NCI-H2107 (cell line): ENCODE measurements around the gene ARHGAP29.

Source experiments
- DNase-seq: peaks from one replicate; lab custom pipeline; 2025; lab: John Stamatoyannopoulos, UW

The ARHGAP29 gene

DNA sequence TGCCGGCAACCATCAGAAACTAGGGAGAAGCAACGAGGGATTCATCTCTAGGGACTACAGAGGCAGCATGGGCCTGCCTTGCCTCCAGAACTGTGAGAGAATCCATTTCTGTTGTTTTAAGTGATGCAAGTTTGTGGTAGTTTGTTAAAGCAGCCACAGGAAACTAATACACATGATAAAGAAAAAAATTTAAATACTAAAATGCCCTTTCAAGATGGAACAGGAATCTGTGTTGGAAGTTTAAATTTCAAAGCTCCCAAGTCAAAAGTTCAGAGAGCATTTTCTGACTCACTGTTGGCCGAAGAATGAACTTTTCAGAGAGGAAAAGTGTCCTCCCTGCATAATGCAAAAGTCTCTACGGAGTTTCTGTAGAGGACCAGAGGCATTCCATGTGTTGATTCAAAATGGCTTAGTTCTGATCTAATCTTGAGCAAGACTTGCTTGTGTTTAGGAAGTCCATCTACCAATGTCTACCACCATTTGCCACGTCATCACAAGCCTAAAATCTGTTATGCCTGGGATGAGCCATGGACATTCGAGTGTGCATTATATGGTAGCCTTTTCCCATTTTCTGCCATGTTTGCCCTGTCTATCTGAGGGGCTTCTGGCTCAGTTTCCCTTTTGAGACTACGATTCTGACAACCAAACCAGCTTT is 22.4 kb upstream of the ARHGAP29 start:
- no peak for DNase-seq

DNA sequence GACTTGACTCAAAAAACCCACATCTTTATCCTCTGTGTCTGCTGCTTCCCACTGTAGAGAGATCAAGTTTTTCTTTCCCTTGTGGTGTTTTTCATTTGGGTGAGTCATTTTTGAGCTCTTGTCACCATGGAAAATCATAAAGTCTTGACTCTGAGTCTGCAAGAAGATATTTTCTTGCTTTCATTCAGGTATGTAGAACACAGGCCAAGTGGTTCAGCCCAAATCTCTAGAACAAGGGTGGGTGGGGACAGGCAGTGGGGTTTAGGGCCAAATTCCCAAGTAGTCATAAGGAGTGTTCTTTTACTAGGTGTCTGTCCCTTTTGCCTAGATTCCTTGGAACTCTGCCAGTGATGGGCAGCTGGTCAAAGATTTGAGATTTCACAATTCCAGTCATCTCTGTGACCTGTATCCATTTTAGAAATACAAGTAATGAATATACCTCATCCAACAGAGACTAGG is 21.5 kb upstream of the ARHGAP29 start:
- DNase-seq: no peak

DNA sequence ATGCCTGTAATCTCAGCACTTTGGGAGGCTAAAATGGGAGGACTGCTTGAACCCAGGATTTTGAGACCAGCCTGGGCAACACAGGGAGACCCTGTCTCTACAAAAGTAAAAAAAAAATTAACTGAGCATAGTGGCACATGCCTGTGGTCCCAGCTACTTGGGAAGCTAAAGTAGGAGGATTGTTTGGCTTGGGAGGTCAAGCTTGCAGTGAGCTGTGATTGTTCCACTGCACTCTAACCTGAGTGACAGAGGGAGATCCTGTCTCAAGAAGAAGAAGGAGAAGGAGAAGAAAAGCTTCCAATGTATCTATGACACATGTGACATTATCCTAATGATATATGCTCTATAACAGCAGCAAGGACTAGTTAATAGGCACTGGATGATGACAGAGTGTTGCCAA is 20.1 kb upstream of the ARHGAP29 start:
- DNase-seq: no peak

DNA sequence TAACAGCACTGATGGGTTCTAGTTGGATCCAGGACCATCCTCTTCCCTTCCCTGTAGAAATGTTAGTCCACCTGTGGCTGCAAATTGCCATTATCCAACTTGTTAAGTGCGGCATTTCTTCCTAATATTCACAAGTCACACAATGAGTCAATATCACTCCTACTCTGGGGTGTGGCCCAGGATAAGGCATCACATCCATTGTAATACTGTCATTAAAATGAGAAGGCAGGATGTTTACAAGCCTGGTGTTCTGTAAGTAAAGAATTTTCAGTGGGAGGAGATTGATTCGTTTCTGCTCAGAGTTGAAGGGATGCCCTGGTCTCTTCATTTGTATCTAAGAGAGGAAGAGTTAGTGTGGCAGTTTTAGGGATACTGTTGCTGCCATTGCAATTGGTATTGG is 18.1 kb upstream of the ARHGAP29 start:
- DNase-seq: no peak

DNA sequence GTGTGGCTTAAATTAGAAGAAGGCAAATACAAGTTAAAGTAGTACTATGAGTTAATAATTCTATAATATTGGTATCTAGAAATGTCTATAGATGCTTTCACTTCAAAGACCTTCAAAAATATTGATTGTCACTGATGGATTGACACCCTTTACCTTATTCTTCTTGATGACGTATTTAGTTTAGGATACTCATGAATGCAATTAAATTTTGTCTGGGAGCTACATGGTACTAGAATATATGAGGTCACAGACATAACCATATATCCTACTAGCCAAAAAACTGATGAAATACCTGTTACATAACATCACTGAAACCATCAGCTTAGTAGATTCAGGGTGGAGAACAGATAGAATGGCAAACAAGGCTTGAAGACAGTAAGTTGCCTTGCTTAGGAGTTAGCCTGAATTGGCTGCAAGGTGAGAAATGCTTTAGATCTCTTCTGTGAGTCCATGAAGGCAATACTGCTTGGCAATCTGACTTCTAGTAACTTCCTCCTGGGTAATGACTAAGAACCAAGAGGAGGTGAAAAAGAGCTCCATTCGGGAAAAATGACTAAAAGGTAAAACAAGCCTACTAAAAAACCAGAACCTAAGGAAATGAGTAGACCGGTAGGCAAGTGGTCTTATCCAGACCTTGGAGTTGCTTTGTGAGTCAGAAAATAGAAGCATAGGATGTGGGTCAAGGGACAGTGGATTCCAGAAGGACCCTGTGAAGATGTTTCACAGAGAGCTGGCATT is 16.9 kb upstream of the ARHGAP29 start:
- DNase-seq: no peak

DNA sequence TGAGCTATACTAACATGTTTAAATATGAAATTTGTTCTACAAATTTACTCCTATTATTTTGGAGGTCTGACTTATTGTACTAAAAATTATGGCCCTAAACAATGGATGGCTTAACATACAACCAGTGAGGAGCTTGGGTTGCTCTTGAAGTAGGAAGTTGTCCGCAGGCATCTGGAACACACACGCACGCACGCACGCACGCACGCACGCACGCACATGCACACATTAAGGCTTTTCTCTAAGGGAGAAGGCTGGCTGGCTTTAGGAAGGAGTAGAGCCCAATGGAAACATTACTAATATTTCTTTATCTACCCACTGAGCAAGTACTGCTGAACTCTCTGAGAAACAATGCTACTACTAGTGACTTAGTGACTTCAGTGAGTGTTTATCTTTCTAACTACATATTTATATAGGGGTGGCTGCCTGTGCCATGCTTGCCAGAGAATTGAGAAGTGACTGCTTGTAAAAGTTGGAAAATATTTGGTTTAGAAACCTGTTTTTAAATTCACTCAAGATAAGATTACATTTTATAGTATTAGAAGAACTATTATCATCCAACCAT is 16.2 kb upstream of the ARHGAP29 start:
- DNase-seq: no peak

DNA sequence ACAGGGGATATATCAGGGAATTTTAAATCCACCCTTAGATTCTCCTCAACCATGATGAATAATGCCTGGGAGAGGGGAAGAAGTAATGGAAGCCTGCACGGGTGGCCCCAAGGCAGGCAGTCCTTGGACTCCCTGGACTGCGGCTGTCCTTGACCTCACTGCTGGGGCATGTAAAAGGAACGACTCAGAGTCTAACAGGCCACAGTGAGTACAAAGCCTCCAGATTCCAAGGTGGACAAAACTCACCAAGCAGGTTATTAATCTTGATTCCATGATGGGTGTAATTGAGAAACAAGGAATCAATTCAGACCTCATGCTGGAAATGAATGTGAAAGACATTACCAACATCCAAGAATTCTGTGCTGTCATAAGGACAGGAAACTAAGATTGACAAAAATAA is 13.0 kb upstream of the ARHGAP29 start:
- DNase-seq: no peak

DNA sequence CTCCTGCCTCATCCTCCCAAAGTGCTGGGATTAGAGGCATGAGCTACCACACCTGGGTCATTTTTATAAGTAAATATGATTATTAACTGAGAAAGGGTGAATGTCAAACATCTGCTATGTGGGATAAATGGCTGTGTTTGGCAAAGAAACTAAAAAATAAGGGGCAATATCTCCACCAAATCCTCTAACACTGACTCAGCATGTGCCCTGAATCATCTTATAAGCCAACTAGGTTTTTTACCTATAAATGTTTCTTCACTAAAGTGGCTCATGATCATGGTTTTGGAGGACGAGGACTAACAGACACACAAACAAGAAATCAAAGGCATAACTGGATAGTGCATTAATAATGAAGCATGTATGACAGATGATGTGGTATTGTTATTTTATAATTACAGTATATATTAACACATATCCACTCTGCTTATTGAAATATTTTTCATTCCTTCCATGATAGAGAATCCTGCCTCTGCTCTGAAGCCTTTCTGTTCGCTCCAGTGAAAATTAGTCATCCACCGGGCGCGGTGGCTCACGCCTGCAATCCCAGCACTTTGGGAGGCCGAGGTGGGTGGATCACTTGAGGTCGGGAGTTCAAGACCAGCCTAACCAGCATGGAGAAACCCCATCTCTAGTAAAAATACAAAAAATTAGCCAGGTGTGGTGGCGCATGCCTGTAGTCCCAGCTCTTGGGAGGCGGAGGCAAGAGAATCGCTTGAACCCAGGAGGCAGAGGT is 11.7 kb upstream of the ARHGAP29 start:
- no peak for DNase-seq

DNA sequence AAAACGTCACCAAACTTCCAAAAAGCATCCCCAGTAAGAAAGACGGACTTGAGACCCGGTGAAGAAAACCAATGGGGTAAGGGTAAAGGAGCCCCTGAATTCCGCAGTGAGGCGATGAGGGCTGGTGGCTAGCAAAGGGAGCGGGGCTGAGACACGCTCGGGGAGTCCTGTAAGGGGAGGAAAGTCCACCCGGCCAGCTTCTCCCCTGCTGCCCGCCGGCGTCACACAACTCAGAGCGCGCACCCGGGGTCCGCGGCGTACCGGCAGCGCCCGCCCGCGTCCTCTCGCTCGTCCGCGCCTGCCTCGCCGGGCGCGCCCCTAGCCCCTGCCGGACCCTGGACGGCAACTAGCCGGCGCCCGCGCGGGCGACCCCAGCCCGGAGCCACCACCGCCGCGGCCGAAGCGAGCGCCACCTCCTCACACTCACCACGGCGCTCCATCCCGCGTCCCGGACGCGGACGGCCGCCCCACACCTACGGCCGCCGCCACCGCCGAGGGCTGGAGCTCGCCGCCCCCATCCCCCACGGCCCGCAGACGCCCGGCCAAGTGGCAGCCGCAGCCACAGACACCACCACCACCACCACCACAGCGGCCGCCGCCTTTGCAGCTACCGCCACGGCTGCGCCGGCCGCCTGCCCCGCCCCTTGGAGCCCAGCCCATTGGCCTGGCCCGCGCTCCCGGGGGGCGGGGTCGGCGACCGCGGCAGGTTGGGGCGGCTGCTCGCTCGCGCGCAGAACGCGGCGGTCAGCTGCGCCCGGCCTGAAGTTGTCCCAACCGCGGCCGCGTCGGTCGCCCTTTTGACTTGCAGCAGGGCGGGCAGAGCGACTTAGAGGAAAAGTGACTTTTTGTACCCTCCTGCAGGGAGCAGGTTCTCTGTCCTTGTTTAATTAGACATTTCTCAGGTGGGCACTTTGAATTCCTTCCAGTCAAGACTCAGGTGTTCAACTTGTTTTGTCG is 10.0 kb upstream of the ARHGAP29 start:
- DNase-seq: no peak

DNA sequence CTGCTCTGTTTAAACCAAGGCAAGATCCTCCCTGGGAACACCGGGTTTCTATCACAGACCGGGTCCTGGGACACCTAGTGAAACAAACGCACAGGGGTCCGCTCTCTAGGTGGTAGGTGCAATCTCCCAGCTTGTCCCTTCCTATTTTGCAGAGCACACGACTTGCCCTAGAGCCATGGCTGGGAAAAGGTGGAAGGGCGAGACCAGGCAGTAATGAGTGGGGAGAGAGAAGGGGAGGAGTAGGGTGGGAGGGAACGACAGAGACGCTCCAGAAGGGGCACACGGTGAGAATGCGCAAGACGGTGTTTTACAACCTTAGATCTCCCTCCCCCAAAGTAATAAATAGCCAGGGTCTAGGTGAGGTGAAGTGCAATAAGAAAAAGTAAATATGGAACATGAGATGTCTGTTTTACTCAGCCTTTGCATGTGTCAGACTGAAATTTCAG is 9.3 kb upstream of the ARHGAP29 start:
- no peak for DNase-seq

DNA sequence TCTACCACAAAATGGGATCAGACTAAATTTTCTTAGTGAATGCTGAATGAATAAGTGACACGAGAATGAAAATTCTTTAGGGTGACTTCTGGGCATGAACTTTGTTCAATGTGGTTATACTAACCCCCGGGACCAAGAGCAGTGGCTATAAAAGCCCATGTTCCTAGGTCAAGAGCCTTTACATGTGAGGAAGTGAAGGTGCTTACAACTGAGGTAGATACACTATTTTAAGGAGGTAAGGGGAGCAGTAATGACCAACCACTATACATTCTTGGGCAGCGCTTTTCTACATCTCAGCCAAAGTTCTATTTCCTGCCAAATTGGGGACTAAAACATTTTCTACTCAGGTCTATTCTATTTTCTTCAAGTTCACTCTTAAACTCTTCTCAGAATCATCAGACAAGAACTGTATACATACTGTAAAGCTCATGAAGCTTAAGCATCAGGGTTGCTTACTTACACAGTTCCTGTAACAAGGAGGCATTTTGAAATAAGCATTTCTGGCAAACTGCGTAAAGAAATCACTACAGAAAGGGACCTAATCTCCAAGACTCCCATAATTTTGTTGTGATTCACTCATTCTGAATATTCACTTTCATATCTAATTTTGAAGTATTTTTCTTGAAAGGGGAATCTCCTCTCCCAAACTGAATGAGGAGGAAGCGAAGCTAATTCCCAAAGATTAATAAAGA is 8.5 kb upstream of the ARHGAP29 start:
- no peak for DNase-seq

DNA sequence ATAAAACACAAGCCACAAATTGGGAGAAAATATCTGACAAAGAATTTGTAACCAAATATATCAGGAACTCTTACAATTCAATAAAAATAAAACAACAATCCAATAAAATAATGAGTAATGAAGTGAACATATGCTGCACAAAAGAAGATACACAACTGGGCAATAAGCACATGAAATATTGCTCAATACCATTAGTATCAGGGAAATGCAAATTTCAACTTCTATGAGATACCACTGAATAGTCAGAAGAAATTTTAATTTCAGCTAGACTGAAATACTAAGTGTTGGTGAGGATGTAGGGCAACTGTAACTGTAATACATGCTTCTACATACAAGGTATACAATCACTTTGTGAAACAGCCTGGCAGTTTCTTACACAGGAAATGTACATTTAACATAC is 7.4 kb upstream of the ARHGAP29 start:
- DNase-seq: no peak

DNA sequence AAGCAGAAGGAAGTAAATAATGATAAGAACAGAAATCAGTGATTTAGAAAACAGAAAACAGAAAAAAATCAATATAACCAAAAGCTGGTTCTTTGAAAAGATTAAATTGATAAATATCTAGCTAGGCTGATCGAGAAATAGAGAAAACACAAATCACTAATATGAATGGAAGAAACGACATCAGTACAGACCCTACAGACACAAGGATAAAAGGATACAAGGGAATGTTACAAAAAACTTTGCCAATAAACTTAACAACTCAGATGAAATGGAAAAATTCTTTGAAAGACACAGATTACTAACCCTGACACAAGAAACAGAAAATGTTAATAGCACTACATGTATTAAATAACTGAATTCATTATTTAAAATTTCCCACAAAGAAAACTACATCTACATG is 6.3 kb upstream of the ARHGAP29 start:
- no peak for DNase-seq

DNA sequence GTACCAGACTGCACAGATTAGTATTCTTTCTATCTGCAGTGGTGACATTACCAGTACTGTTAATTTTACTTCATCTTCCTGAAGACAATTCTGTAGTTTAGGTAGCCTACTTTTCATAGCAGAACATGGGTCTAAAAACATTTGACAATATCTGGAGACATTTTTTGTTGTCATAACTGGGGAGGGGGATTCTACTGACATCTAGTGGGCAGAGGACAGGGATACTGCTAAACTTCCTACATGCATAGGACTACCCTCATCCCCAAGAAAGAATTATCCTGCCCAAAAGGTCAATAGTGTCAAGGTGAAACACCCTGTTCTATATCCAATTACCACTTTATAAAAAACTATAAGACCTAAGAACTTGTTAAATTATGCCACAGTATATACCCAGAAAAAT is 3.4 kb upstream of the ARHGAP29 start:
- no peak for DNase-seq

DNA sequence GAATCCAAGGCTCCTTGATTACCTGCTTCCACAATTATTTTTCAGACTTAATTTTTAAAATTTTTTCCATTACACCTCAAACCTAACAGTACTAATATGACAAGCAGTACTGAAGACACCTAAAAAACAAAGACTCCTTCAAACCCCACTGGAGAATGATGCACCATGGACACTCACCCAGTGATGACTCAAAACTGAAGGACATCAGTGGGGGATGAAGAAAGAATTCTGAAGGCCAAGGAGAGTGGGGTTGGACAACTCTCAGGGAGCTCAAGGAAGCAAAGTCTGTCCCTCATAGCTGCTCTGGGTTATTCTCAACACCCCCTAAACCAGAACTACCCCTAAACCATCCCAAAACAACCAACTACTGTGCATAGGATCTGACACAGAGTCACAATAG is 2.4 kb upstream of the ARHGAP29 start:
- no peak for DNase-seq

DNA sequence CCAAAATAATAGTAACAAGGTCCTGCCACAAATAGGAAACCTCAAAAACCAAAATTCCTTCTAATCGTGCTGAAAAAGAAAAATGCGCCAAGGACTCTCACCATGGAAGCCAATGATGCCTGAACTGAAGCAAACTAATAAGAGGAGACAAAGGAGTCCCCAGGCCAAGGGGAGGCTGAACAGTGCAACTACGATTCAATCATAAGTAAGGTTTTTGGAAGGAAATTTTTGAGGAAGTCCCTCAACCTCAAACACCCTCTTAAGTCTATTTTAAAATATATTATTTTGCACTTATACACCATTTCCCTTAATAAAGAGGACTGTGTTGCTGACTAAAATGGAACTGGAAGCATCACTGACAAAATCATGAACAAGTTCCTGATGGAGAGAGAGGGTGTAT is 1.7 kb upstream of the ARHGAP29 start:
- no peak for DNase-seq

DNA sequence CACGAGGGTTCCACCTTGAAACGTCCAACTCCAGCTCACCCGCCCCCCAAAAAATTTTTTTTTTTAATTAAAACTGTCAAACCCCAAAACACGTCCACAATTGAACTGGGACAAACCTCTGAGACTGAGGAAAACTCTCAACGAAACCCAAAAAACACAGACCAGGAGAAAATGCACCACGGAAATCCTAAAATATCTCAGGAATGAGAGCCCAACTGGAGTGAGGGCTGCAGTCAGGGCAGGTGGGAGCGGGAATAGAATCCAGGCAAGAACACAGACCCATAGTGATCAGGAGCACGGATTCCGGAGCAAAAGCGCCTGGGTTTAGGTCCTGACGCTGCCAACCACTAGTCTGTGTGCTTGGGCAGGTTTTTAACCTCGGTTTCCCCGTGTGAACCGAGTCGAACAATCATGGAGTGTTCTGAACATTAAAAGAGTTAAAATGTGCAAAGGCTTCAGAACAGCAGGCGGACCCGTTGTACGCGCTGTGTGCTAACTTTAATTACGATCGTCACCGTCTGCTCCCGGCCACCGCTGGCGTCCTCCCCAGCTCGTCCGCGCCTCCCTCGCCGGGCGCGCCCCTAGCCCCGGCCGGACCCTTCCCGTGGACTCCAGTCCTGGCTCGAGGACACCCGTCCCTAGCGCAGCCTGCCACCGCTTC is 624 bp downstream of the ARHGAP29 start:
- no peak for DNase-seq

DNA sequence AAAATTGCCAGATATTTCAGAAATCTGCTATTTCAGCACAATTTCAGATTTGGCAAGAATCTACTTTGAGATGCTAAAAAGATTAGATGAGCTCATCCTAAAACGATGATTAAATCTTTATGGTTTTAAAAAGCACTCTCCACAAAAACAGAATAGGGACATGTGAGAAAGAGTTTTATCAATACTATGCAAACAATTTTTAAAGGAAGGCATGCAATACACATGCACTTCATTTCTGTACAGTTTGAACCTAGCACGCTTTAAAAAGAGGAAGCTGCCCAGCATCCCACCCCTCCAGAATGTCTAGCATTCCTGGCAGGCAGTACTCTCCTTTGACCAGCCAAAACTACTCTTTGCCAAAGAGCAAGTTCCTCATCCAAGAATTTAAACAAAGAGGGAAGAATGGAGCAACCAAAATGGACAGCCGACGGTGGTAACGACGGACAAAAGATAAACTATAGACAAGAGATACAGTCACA is 1.3 kb downstream of the ARHGAP29 start:
- DNase-seq: no peak

DNA sequence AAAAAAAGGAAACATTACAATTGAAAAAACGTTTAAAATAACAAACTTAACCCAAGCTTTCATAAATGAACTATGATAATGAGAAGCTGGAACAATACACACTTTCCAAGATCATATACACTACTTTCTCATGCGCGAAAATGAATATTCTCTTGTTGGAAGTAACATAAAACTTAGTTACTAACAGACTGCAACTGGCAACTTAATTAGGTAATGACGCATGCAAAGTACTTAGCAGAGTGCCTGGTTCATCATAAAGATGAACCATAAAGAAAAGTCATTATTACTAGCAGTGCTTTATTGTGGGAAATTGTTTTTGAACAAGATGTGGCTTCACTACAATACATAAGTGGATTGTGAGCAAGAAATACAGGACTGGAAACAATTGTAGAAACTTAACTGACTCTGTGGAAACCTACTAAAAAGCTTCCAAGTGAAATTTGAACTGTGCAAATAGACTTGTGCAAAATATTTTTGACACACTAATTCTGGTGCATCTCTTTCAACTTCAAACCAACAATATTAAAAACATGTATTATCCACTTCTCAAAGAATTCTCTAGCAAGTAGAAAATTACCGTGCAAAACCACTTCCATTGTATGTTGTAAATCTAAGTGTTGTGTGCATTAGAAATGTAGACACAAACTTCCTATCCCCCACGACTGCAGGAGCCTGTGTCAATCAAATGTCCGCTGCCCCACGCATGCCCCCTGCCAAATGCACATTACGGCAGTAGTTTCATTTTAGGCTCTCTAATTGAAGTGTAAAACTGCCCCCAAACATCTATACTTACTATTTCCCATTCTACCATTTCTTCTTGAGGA is 2.0 kb downstream of the ARHGAP29 start:
- DNase-seq: no peak
